Stomach smooth muscle (tissue), 2 donors: Measurements from ENCODE around the gene EIF3K.
"Not testable (repeated sequence)": the region's sequence is repeated elsewhere in the genome, so short reads cannot be mapped to it uniquely, and the experiment has no call there.

Experiments used
- H3K27ac ChIP-seq: one replicate; pipeline ENCODE4 v1.7.0; 2013; ENCODE audit warnings: mild to moderate bottlenecking, low read length, inconsistent platforms
- H3K27me3 ChIP-seq, 2 donors: one replicate each; pipeline ENCODE4 v1.7.0; 2013; ENCODE audit warnings: low read length in 2 of 2; ENCODE audit not compliant: insufficient read depth in 2 of 2, control insufficient read depth in 1 of 2
- H3K36me3 ChIP-seq, 2 donors: one replicate each; pipeline ENCODE4 v1.7.0; 2013; ENCODE audit warnings: low read length in 2 of 2; ENCODE audit not compliant: control insufficient read depth in 2 of 2, insufficient read depth in 2 of 2
- H3K4me1 ChIP-seq: one replicate; pipeline ENCODE4 v1.7.0; 2013; ENCODE audit warnings: low read length; ENCODE audit not compliant: control insufficient read depth, insufficient read depth
- H3K4me3 ChIP-seq, 2 donors: one replicate each; pipeline ENCODE4 v1.7.0; 2013; ENCODE audit warnings: low read length in 2 of 2
- H3K9ac ChIP-seq, 2 donors: one replicate each; pipeline ENCODE4 v1.7.0; 2013; ENCODE audit warnings: low read length in 2 of 2, mild to moderate bottlenecking in 1 of 2
- H3K9me3 ChIP-seq, 2 donors: one replicate each; pipeline ENCODE4 v1.7.0; 2013; ENCODE audit warnings: low read length in 2 of 2; ENCODE audit not compliant: control insufficient read depth in 2 of 2
- donor health status: healthy.
- donor health status: Pancreatic carcinoma.

The EIF3K gene

GRCh38 chr19:38617764-38618589 lies 1.0 kb upstream of the EIF3K start, which contains the start of gene MAP4K1:
Gene MAP4K1, minus strand, starts transcription at chr19:38617953. Its CDS starts 58 bp downstream, at chr19:38617895.
- Histone ChIP-seq H3K36me3 (peaks cover 12 to 21% of the 10 kb centered on the region in 2 donors), H3K9ac (peak within 1 kb of the TSS; percentile 66 to 85), H3K4me3 (peak within 1 kb of the TSS; percentile 65 to 100), H3K27ac (peak within 1 kb of the TSS; percentile 86), H3K4me1 (peaks cover 24% of the 10 kb centered on the region), H3K27me3 (no peaks in the 10 kb centered on the region), H3K9me3 (no peaks in the 10 kb centered on the region)

- no peaks in the 10 kb centered on the region for H3K27me3 ChIP-seq
- peaks cover 22 to 32% of the 10 kb centered on the region in 2 donors for H3K36me3 ChIP-seq
- no peaks in the 10 kb centered on the region for H3K9me3 ChIP-seq
- peak overlapping the region; percentile 96 to 99 for H3K9ac ChIP-seq
- peak overlapping the region; percentile 91 to 100 for H3K4me3 ChIP-seq
- H3K4me1 ChIP-seq = peaks cover 24% of the 10 kb centered on the region
- H3K27ac ChIP-seq = peak overlapping the region; percentile 86
Observed at GRCh38 chr19:38619361-38620174, 580 bp downstream of the EIF3K start.

- Histone ChIP-seq H3K36me3 (peaks cover 47 to 60% of the 10 kb centered on the region in 2 donors), H3K27me3 (no peaks in the 10 kb centered on the region)
Observed at GRCh38 chr19:38624822-38625221, 5.8 kb downstream of the EIF3K start.

GRCh38 chr19:38626401-38626800 lies 7.4 kb downstream of the EIF3K start:
- Histone ChIP-seq H3K4me3 (no peak overlapping the region), H3K36me3 (peaks cover 44 to 54% of the 10 kb centered on the region in 2 donors), H3K4me1 (no peaks in the 10 kb centered on the region), H3K9ac (no peak overlapping the region), H3K27me3 (no peaks in the 10 kb centered on the region), H3K27ac (no peak overlapping the region), H3K9me3 (no peaks in the 10 kb centered on the region)

More at GRCh38 chr19:38624822-38625221, 5.8 kb downstream of the EIF3K start:
- Histone ChIP-seq H3K9me3 (no peaks in the 10 kb centered on the region), H3K27ac (no peak overlapping the region), H3K4me3 (no peak overlapping the region), H3K9ac (no peak overlapping the region), H3K4me1 (peaks cover 6% of the 10 kb centered on the region)

GRCh38 chr19:38629568-38629967 lies 10.6 kb downstream of the EIF3K start:
- H3K36me3 ChIP-seq = peaks cover 35 to 41% of the 10 kb centered on the region in 2 donors

GRCh38 chr19:38631301-38631700 lies 12.3 kb downstream of the EIF3K start:
- H3K36me3 ChIP-seq = peaks cover 39 to 46% of the 10 kb centered on the region in 2 donors

More at GRCh38 chr19:38629568-38629967, 10.6 kb downstream of the EIF3K start:
- H3K27me3 ChIP-seq = no peaks in the 10 kb centered on the region
- peaks cover under 1% of the 10 kb centered on the region for H3K4me1 ChIP-seq
- H3K4me3 ChIP-seq = no peak overlapping the region
- H3K9me3 ChIP-seq = no peaks in the 10 kb centered on the region
- no peak overlapping the region for H3K27ac ChIP-seq
- no peak overlapping the region for H3K9ac ChIP-seq

GRCh38 chr19:38631811-38632475 lies 13.0 kb downstream of the EIF3K start:
- H3K27ac ChIP-seq, H3K4me1 ChIP-seq, H3K9me3 ChIP-seq, H3K4me3 ChIP-seq, H3K27me3 ChIP-seq, H3K9ac ChIP-seq: not testable (repeated sequence)
- peaks cover 38 to 47% of the 10 kb centered on the region in 2 donors for H3K36me3 ChIP-seq

More at GRCh38 chr19:38631301-38631700, 12.3 kb downstream of the EIF3K start:
- not testable (repeated sequence) for H3K9ac ChIP-seq, H3K4me3 ChIP-seq, H3K4me1 ChIP-seq, H3K27ac ChIP-seq, H3K27me3 ChIP-seq, H3K9me3 ChIP-seq

GRCh38 chr19:38632476-38633213 lies 13.7 kb downstream of the EIF3K start:
- no peaks in the 10 kb centered on the region for H3K27me3 ChIP-seq
- H3K4me1 ChIP-seq = peaks cover 3% of the 10 kb centered on the region
- H3K36me3 ChIP-seq = peaks cover 32 to 46% of the 10 kb centered on the region in 2 donors
- no peak overlapping the region for H3K9ac ChIP-seq
- no peak overlapping the region for H3K27ac ChIP-seq
- H3K9me3 ChIP-seq = no peaks in the 10 kb centered on the region
- H3K4me3 ChIP-seq = no peak overlapping the region

GRCh38 chr19:38634757-38635482 lies 15.9 kb downstream of the EIF3K start:
- no peak overlapping the region for H3K4me3 ChIP-seq
- H3K4me1 ChIP-seq = peaks cover 3% of the 10 kb centered on the region
- H3K27ac ChIP-seq = no peak overlapping the region
- no peak overlapping the region for H3K9ac ChIP-seq
- no peaks in the 10 kb centered on the region for H3K9me3 ChIP-seq
- no peaks in the 10 kb centered on the region for H3K27me3 ChIP-seq
- peaks cover 23 to 39% of the 10 kb centered on the region in 2 donors for H3K36me3 ChIP-seq
